LHCN-M2 (cell line): ENCODE measurements around the gene ZNF385B. TPM values are rescaled to one million over a fixed set of nuclear protein-coding genes. Genes with fewer than 3 reads are reported as not detected.
A peak's percentile ranks its signal among the peaks of the same experiment; 100 is the strongest.
"Not testable (repeated sequence)": the region's sequence is repeated elsewhere in the genome, so short reads cannot be mapped to it uniquely, and the experiment has no call there.

Source experiments
- DNase-seq: peaks from one replicate; pipeline ENCODE4 v3.0.0-alpha.2; 2012; ENCODE audit warnings: low read depth
- total RNA-seq: library from RNA; depleted of rRNA; stranded (reverse); fragments of >200 nt; gene quantifications from 2 replicates; pipeline ENCODE4 v1.2.3, GENCODE V29; 2014

Gene ZNF385B
- total RNA-seq, 1 experiment from 2014 or later, result 0.17 TPM

DNA sequence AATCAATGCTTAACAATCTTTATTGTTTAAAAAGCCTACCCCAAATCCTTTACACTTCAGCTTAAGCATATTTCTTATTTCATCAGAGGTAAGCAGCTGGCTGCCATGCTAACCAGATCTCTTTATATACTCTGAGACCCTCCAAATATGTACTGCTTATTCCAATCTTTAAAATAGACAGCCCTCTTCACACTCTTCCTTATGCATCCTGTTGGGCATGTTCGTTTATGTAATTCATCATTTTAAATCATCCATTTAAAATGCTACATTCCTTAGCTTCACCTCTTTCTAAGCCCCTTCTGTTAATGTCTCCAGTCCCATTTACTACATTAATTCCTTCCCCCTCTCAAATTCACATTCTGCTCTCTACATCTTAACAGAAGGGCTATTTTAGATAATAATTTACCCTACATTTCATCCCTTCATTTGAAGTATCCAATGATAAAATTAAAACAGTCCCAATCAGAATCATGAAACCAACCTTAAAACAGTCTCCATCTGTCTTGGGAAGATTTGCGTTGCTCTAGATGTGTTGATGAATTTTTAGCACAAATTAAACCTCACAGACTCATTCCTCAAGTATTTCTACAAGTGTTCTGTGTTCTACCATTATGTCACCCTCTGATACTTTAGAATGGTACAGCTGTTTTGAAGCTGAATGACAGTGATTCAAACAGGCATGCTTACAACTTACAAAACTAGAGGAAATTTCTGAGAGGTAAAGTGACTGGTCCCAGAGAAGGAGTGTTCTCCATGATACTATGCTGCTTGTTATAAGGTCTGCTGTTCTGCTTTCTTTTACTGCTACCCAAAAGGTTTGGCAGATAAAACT is 59.1 kb downstream of the ZNF385B start:
- peak; percentile 40 for DNase-seq

DNA sequence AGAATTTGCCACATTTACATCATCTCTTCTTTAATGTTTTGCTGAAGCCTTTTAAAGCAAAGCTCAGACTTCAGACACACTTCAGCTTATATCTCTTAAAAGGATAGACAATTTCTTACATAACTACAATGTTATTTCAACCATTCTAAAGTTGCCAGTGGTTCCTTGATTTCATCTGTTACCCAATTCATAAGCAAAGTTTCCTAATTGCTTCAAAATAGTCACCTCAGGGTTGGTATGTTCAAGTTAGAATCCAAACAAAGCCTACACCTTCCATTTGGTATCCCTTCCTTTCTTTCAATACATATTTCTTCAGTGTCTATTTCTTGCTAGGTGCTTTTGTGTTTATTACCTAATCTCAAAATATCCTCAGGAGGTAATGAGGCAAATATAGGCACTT is 60.6 kb downstream of the ZNF385B start:
- no peak for DNase-seq

DNA sequence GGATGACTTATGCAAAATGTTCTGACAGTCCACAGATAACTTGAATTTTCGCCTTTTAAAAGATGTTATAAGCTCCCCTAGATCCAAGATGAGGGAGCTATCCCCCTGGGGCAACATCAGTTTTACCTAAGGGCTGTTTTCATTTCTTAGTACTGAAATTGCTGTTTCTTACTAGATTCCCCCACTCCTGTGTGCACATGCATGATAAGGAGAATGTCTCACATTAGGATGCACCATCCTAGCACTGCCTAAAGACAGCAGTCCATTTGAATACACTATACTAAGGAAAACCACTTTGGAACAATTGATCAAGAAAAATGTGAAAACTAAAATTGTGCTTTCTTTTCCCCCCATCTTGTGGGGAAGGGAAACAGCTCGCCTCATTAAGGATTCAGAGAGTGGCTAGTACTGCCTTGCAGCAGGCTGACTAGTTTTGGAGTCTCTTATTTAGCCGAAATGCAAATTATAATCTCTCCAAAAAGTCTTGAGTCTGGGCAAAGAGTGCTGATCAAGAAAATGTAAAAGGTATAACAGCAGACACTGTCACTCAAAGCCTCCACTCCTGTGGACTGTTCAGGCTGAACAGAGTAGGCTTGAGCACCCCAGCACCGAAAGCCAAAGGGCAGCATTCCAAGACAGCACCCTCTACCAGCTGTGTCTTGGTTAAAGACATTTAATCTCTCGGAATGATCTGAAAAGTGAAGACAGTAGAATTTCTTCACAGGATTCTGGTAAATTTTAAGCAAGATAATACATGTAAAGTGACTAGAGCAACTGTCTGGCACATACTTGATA is 65.0 kb downstream of the ZNF385B start:
- peak; percentile 46 for DNase-seq

DNA sequence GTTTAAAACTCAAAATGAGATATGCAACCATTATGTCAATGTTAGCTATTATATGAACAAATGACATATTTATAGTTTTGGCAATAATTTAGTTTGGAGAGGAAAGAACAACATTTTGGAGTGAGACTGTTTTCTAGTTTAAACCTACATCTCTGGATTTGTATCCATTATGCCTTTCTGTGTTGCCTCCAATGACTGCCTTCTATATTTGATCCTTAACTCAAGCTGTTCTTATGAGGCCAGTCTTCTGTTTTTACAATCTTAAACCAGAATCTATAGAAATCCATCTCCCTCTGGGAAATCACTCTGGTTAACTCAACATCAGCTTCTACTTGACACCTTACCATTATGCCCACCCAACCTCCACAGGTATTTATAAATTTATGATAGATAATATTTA is 67.5 kb downstream of the ZNF385B start:
- no peak for DNase-seq

DNA sequence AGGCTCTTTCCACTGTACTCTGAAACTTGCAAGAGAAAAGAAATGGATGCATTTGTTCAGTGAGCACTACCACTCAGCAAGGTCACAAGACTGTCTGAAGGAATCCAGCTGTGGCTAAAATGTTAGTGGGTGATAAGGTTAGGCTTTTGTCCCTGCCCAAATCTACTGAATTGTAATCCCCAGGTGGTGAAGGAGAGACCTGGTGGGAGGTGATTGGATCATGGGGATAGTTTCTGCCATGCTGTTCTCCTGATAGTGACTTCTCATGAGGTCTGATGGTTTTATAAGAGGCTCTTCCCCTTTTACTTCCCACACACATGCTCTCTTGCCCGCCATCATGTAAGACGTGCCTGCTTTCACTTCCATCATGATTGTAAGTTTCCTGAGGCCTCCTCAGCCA is 68.2 kb downstream of the ZNF385B start:
- DNase-seq, result no peak

DNA sequence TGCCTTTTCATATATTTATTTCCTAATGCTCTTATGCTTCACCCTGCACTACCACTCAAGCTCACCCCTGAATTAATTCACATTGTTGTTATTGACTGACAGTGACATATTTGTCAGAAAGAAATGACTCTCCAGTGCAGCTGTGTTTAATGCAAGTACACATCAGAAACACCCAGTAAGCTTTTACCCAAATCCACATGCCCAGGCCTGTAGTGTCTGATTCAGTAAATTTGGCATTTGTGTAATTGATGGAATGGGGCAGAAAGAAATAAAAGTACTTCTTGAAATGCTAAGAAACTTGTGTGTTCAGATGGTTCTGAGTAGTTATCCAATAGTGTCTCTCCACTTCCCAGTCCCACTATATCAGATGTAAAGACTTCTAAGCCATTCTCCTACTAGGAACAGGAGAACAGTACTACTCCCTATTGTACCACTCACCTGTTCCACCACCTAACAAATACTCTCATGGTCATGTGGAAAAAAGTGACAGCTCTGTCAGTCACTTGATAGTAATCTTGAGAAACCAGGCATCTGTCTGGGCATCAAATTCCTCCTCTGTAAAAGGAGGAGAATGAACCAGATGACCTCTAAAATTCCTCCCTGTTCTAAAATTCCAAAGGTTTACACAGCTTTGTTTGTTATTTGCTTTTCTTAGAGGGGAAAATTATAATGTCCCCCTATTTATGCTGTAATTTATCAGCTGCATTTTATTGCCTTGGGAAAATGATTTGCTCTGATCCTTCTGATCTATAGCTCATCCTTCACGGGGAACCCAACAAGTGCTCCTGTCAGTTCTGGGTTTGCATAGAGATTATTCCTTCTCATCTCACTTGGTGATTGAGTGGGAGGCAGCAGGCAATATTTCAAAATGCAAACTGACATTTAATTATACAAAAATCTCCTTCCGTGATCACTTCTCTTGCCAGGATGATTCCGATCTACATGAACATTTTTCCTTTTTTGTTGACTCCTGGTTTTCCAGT is 70.9 kb downstream of the ZNF385B start:
- no peak for DNase-seq

DNA sequence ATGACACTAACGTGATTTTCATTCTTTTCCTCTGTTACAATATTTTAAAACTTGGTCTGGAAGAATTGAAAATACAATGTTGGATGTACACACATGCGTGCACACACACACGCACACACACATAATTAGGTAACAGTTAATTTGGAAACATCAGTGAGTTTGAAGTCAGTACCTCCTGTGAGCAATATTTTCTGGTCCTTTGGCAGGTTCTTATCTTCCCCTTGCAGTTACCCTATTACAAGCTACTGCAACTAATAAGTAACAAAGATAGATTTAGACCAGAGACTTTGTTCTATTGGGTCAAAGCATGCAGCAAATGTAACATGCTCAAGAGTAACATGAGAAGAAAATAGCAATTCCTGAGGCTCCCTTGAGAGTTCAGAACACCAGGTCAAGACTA is 73.3 kb downstream of the ZNF385B start:
- DNase-seq, result no peak

DNA sequence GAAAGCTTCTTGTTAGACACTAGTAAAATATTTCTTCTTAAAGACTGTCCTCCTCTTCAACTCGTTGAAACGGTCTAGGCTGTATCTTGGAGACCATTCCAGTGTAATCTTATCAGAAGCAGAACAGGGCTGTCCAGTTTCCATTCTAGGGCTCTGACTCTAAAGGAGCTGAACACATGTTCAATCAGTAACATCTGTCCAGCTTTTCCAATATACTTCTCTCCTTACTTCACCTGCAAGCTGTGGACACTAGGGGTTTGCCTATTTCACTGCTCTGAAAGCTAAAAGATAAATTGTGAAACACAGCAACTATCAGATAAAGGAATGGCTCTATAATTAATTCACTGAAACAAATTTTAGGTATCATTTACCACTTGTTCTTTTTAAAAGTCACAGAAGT is 73.8 kb downstream of the ZNF385B start:
- no peak for DNase-seq

DNA sequence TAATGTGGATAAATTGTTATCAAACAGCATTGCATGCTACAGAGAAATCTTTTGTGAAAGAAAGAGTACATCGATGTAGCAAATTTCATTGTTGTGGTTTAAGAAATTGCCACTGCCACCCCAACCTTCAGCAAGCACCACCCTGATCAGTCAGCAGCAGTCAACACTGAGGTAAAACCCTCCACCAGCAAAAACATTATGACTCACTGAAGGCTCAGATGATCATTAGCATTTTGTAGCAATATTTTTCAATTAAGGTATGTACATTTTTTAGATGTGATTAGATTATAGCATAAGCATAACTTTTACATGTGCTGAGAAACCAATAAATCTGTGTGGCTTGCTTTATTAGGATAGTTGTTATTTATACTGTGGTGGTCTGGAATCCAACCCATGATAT is 75.5 kb downstream of the ZNF385B start:
- no peak for DNase-seq

DNA sequence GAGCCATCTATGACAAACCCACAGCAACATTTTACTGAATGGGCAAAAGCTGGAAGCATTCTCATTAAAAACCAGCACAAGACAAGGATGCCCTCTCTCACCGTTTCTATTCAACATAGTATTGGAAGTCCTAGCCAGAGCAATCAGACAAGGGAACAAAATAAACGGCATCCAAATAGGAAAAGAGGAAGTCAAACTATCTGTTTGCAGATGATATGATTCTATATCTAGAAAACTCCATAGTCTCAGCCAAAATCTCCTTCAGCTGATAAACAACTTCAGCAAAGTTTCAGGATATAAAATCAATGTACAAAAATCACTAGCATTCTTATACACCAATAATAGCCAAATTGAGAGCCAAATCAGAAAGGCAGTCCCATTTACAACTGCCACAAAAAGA is 79.1 kb downstream of the ZNF385B start:
- not testable (repeated sequence) for DNase-seq

DNA sequence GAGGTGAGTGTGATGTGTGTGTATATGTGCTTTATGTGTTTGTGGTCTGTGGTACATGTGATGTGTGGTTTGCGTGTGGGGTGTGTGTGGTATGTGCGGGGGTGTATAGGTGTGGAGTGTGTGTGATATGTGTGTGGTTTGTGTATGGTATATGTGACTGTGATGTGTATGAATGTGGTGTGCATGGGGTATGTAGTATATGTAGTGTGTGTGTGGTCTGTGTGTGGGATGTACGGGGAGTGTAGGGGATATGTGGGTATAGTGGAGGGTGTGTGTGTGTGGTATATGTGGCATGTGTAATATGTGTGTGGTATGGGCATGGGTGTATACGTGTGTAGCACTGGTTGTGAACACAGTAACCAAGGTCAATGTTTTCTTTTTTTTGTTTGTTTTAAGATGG is 87.4 kb downstream of the ZNF385B start:
- DNase-seq, result no peak

DNA sequence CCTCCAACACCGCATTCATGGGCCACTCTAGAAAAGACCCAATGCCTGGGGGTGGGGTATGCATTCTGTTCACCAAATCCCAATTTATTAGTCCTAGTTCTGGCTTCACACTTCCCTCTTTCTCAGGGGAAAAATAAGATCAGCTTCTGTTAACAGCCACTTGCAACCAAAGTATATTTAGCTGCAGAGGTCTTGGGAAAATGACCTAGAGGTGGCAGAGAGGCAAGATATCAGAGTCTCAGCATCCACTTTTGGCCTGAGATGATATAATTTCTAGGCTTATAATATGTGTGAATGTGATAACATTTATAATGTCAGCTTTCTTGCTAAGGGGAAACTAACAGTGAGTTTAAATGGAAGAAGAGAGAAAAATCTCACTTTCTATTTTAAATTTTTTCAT is 89.1 kb downstream of the ZNF385B start:
- no peak for DNase-seq

DNA sequence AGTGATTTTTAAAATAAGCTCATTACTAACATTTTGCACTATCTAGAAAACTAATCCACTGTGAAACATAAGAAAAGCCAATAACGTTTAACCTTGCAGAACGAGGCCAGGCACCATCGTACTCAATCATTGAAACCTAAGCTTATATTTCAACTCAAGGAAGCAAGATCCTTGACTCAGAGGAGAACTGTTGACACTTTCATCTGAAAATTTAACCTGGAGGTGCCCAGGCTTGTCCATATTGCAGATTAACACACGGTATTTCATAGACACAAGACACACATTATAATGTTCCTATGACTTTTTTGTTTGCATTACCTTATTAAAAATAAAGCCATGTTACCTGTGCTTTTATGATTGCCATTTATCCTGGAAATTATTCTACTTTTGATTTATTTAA is 89.6 kb downstream of the ZNF385B start:
- no peak for DNase-seq

DNA sequence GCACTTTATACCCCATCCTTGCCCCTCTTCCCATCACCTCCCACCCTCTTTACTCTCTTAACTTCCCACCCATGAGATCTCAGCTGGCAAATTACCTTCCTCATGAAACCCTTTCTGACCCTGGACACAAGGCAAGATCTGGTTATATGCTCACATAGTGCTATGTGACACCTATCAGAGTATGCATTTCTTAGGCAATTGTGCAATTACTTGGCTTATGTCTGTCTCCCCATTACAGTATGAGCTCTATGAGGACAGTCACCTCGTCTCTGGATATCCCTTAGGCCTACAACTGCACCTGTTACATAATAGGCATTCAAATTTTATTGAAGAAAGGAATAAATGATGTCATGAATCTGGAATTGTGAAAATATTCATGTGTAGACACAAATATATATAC is 91.4 kb downstream of the ZNF385B start:
- DNase-seq, result no peak

DNA sequence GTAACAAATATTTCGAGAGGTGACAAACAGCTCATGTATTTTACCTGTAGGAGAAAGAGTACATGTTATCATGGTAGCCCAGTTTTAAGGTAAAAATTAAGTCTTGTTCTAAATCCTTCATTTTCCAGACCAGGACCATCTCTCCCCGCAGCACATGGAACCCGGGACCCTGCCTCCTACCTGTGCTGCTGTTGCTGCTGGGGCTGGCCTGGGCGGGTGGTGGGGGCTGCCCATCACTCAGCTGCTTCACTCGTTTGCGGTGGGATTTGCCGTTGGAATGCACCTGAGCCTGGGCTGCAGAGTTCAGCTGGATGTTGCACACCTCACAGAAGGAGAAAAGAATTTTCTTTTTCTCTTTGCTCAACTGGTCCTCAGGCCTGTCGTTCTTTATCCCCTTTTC is 92.1 kb downstream of the ZNF385B start:
- no peak for DNase-seq

DNA sequence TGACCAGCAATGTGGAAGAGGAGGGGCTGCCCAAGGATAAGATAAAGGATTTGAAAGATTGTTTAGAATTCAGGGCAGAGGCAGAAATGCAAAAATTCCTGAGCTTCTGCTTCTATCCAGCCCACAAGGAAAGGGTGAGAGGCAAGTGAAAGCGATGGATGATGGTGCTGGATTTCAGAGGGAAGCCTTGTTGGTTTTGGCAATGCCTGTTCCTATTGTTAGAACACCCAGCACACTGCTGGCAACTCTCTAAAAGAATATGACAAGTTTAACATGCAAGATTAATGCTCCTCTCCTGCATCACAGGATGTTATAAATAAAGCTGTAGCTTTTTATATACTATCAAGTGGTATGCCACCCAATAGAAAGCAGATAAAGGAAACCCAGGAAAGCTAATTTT is 92.6 kb downstream of the ZNF385B start:
- DNase-seq, result peak; percentile 23

DNA sequence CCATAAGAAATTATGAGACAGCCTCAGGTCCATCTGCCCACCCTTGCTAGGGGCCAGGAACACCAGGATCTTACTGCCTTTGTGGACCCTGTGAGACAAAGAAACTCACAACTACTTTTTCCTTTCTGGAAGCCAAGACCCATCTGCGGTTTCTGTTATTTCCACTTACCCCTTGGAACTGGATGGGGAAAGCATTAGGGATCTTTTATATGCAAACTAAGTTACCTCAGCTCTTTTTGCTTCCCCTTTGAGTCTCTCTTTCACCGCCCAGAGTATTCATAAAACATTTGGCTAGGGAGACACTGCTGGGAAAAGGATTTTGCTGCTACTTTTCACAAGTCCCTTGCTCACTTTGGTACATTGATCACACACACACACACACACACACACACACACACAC is 95.7 kb downstream of the ZNF385B start:
- no peak for DNase-seq

DNA sequence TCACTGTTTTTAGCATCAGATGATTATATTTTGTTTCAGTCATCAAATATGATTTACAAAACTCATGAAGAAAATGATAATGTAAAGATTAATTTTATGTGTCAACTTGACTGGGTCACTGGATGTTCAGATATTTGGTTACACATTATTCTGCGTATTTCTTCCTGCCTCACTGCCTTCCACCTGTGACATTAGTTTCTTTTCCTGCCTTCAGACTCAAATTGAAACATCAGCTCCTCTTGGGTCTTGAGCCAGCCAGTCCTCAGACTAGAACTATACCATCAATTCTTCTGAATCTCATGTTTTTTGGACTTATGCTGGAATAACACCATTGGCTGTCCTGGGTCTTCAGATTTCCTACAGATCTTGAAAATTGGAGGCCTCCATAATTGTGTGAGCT is 96.7 kb downstream of the ZNF385B start:
- DNase-seq, result no peak

DNA sequence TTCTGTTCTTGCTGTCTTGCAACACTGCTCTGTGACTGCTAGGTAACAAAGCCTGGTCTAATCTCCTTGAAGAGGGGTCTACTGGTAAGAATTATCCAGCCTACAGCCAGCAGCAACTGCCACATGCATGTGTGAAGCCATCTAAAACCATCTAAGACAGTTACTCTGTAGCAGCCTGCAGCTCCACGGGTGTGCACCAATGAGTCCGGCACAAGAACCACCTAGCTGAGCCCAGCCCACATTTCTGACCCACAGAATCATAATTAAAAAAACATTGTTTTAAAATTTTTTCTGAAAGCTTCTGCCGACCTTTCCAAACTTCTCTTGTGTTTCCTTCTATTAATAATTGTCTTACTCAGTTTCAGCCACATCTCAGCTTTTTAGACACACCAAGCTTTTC is 102.8 kb downstream of the ZNF385B start:
- DNase-seq, result no peak

DNA sequence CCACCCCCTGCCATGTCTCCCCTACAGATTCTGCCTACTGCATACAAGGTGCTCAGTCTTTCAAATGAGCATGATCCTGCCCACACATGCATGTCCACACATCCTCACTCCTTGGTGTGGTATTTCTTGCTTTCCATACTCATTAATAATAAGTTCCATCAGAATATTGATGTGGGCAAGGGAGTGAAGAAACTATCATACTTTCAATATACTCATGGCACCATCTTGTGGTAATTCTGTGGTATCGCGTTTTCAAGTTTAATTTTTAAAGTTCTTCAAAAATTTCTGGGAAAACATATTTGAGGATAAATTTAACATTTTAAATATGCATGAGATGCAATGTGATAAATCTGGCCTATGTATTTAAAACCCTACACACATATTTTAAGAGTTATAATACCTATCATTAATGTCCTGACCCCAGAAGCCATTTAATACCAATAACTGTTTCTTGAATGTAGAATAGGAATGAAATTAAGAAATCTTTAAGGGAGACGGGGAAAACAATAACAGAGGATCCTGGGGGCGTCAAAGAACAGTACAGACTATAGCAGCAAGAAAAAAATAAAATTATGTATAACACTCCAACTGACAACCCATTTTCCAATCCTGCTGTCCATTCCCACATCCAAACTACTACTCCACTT is 110.1 kb downstream of the ZNF385B start:
- peak; percentile 35 for DNase-seq

DNA sequence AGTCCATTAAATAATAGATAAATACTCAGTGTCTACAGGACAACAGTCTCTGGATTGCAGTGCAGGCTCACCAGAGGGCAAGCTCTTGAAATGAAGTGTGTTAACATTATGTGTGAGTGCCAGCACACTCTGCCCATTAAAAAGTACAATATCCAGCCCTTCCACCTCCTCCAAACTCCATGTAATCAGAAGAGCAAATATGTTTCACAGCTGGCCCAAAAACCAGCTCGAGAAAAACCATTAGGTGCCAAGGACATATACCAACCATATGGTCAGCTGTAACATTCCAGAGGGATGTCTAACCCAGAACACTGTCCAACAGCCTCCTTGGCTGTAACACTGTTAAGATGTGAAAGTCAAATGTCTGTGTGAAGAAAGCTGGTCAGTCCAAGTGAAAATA is 112.2 kb downstream of the ZNF385B start:
- peak; percentile 80 for DNase-seq
